Thoracic aorta (tissue), 2 donors: ENCODE results near the gene GSAP. TPM values are rescaled to one million over a fixed set of nuclear protein-coding genes. Genes with fewer than 3 reads are reported as not detected.

Experiments
- ATAC-seq: fragments of 150-250 bp; one replicate; pipeline ENCODE4 v1.8.0; 2017; ENCODE audit warnings: low read depth; ENCODE audit not compliant: insufficient number of reproducible peaks, low FRiP score
- DNase-seq: peaks from one replicate; pipeline ENCODE4 v3.0.0-alpha.2; 2020; ENCODE audit warnings: low spot score
- H3K27ac ChIP-seq, 2 donors: fragments of 200-600 bp; sonication (generic); 1 replicate in 1 of 2; 2 replicates in 1 of 2; pipeline ENCODE4 v1.5.1; 2016; ENCODE audit warnings: mild to moderate bottlenecking in 2 of 2, moderate library complexity in 2 of 2
- H3K27me3 ChIP-seq: fragments of 200-600 bp; sonication (generic); replicated peaks from 2 replicates; pipeline ENCODE4 v1.6.0; 2016; ENCODE audit warnings: mild to moderate bottlenecking; ENCODE audit not compliant: insufficient read depth
- H3K36me3 ChIP-seq: fragments of 200-600 bp; sonication (generic); one replicate; pipeline ENCODE4 v1.5.1; 2016
- H3K4me1 ChIP-seq, 2 donors: fragments of 200-600 bp; sonication (generic); 1 replicate in 1 of 2; 2 replicates in 1 of 2; pipeline versions ENCODE4 v1.5.1 to v1.6.0; 2016; ENCODE audit warnings: low read depth in 2 of 2, mild to moderate bottlenecking in 1 of 2; ENCODE audit not compliant: control insufficient read depth in 1 of 2
- H3K4me3 ChIP-seq: fragments of 200-600 bp; sonication (generic); 2 replicates; pipeline ENCODE4 v1.5.1; 2016; ENCODE audit warnings: mild to moderate bottlenecking
- H3K9me3 ChIP-seq: fragments of 200-600 bp; sonication (generic); 2 replicates; pipeline ENCODE4 v1.5.1; 2016
- CTCF ChIP-seq: fragments of 200-600 bp; sonication (generic); IDR thresholded peaks from one replicate; pipeline ENCODE4 v1.5.1; 2019; ENCODE audit warnings: antibody characterized with exemption
- total RNA-seq, 2 donors: library from RNA; depleted of rRNA; stranded (reverse); fragments of >200 nt; gene quantifications; one replicate each; pipeline versions ENCODE4 v1.1.0 to v1.2.3, GENCODE V29; 2016

GSAP gene
- total RNA-seq, 2 donors from 2014 or later, result 19.6 to 22.0 TPM

GRCh38 chr7:77368974-77369373 lies 47.2 kb downstream of the GSAP start:
- Histone ChIP-seq H3K4me3 (no peak overlapping the region), H3K9me3 (no peaks in the 10 kb centered on the region), H3K4me1 (no peaks in the 10 kb centered on the region), H3K27me3 (no peaks in the 10 kb centered on the region), H3K36me3 (no peaks in the 10 kb centered on the region), H3K27ac (no peak overlapping the region)
- no peak for TF ChIP-seq CTCF
- DNase-seq (no peak), ATAC-seq (no peak)

- Histone ChIP-seq H3K4me3 (no peak overlapping the region), H3K27ac (no peak overlapping the region), H3K27me3 (no peaks in the 10 kb centered on the region), H3K4me1 (no peaks in the 10 kb centered on the region), H3K9me3 (no peaks in the 10 kb centered on the region), H3K36me3 (no peaks in the 10 kb centered on the region)
- DNase-seq, result no peak
- TF ChIP-seq CTCF, result no peak
- ATAC-seq, result no peak
These were observed 48.2 kb downstream of the GSAP start for GRCh38 chr7:77367976-77368375.

GRCh38 chr7:77362905-77363304 lies 53.2 kb downstream of the GSAP start:
- no peaks in the 10 kb centered on the region for H3K9me3 ChIP-seq
- no peak overlapping the region for H3K4me3 ChIP-seq
- H3K4me1 ChIP-seq, result no peaks in the 10 kb centered on the region
- no peak for TF ChIP-seq CTCF
- H3K27me3 ChIP-seq, result no peaks in the 10 kb centered on the region
- H3K27ac ChIP-seq, result no peak overlapping the region
- no peak for ATAC-seq
- H3K36me3 ChIP-seq, result no peaks in the 10 kb centered on the region
- DNase-seq, result no peak

GRCh38 chr7:77360969-77361368 lies 55.2 kb downstream of the GSAP start:
- DNase-seq, result no peak
- no peak for ATAC-seq

GRCh38 chr7:77360104-77360503 lies 56.0 kb downstream of the GSAP start:
- H3K27ac ChIP-seq, result no peak overlapping the region
- ATAC-seq, result no peak
- TF ChIP-seq CTCF, result no peak
- H3K4me3 ChIP-seq, result no peak overlapping the region
- no peak for DNase-seq
- H3K27me3 ChIP-seq, result no peaks in the 10 kb centered on the region
- no peaks in the 10 kb centered on the region for H3K4me1 ChIP-seq
- H3K36me3 ChIP-seq, result no peaks in the 10 kb centered on the region
- H3K9me3 ChIP-seq, result no peaks in the 10 kb centered on the region

More at GRCh38 chr7:77360969-77361368, 55.2 kb downstream of the GSAP start:
- no peak for TF ChIP-seq CTCF
- Histone ChIP-seq H3K27me3 (no peaks in the 10 kb centered on the region), H3K36me3 (no peaks in the 10 kb centered on the region), H3K27ac (no peak overlapping the region), H3K4me3 (no peak overlapping the region), H3K9me3 (no peaks in the 10 kb centered on the region), H3K4me1 (no peaks in the 10 kb centered on the region)
